GM13976 (cell line): ENCODE results near the gene CDKN2AIP.

Experiments
- DNase-seq: peaks from one replicate; pipeline ENCODE4 v3.0.0; 2012; ENCODE audit warnings: low spot score
- CTCF ChIP-seq: IDR thresholded peaks from 2 replicates; pipeline ENCODE4 v1.5.1; 2012; ENCODE audit warnings: borderline replicate concordance, mild to moderate bottlenecking; ENCODE audit not compliant: insufficient read depth; ENCODE audit errors: extremely low read depth, missing control alignments, control extremely low read depth
- in situ Hi-C: fragments of 300-500 bp; cut with MboI; formaldehyde crosslinking; loops from one replicate; pipeline ENCODE4 v1.12.0; 2022; ENCODE audit warnings: low sequenced_read_pairs, mixed read lengths, inconsistent platforms; ENCODE audit not compliant: unreplicated experiment

Gene CDKN2AIP

GRCh38 chr4:183445097-183445428 is 627 bp downstream of the CDKN2AIP start:
- TF ChIP-seq CTCF = no peak
- DNase-seq = no peak
- in situ Hi-C loops = no loop called here

- DNase-seq = no peak
- no peak for TF ChIP-seq CTCF
- in situ Hi-C loops = no loop called here
Measured at GRCh38 chr4:183447646-183448045, 3.2 kb downstream of the CDKN2AIP start.

- DNase-seq = no peak
Measured at GRCh38 chr4:183448436-183448835, 4.0 kb downstream of the CDKN2AIP start.

GRCh38 chr4:183449193-183449882 is 4.9 kb downstream of the CDKN2AIP start:
- no peak for TF ChIP-seq CTCF
- in situ Hi-C loops = no loop called here
- no peak for DNase-seq

More at GRCh38 chr4:183448436-183448835, 4.0 kb downstream of the CDKN2AIP start:
- no peak for TF ChIP-seq CTCF
- in situ Hi-C loops = no loop called here

- in situ Hi-C loops = no loop called here
- DNase-seq = no peak
Measured at GRCh38 chr4:183450108-183450507, 5.7 kb downstream of the CDKN2AIP start.

GRCh38 chr4:183455431-183456195 is 11.2 kb downstream of the CDKN2AIP start:
- no peak for DNase-seq
- no peak for TF ChIP-seq CTCF
- in situ Hi-C loops = no loop called here

More at GRCh38 chr4:183450108-183450507, 5.7 kb downstream of the CDKN2AIP start:
- no peak for TF ChIP-seq CTCF
